Measurements from ENCODE around the gene FBXO21. TPM values are rescaled to one million over a fixed set of nuclear protein-coding genes. Genes with fewer than 3 reads are reported as not detected.

Gene FBXO21
- total and polyA plus RNA-seq, 9 donors: 47.8 to 287 (median 116) TPM

GRCh38 chr12:117120787-117121186, 69.5 kb downstream of the FBXO21 start:
- no peaks in the 10 kb centered on the region for H3K9me3 ChIP-seq
- no peak overlapping the region for H3K4me3 ChIP-seq
- no peaks in the 10 kb centered on the region for H3K4me1 ChIP-seq (ENCODE audit: insufficient read depth)
- H3K27ac ChIP-seq: no peak overlapping the region
- WGBS, 3 donors: 71 to 82% (median 74%) methylated on average over 9 of the region's 9 CpGs
- no peak for DNase-seq
- intact Hi-C loops (cut with DNase I): loop anchor here in 1 of 4 donors (5.0 kb wide), 1 partner anchor 93 kb away; no protein-coding TSS in a partner anchor
- no peaks in the 10 kb centered on the region for H3K27me3 ChIP-seq
- no peaks in the 10 kb centered on the region for H3K36me3 ChIP-seq
- no peak for TF ChIP-seq CTCF (IDR thresholded peaks at IDR 0.05)
- TF ChIP-seq POLR2A (IDR thresholded peaks at IDR 0.05): no peak
- TF ChIP-seq EP300 (IDR thresholded peaks at IDR 0.05): no peak

- no peak overlapping the region for H3K27ac ChIP-seq
- WGBS, 3 donors: 51 to 63% (median 61%) methylated on average over 6 of the region's 6 CpGs
- H3K4me1 ChIP-seq (ENCODE audit: insufficient read depth): no peaks in the 10 kb centered on the region
- no peak for DNase-seq
- H3K27me3 ChIP-seq: no peaks in the 10 kb centered on the region
- intact Hi-C loops (cut with DNase I): loop anchor here in 2 of 4 donors (5.0 to 10.0 kb wide), 2 partner anchors 92 to 95 kb away; no protein-coding TSS in a partner anchor
- H3K4me3 ChIP-seq: no peak overlapping the region
- H3K36me3 ChIP-seq: no peaks in the 10 kb centered on the region
- no peak for TF ChIP-seq POLR2A (IDR thresholded peaks at IDR 0.05)
- TF ChIP-seq EP300 (IDR thresholded peaks at IDR 0.05): no peak
- TF ChIP-seq CTCF (IDR thresholded peaks at IDR 0.05): peak in 1 of 3 donors; percentile 36
- no peaks in the 10 kb centered on the region for H3K9me3 ChIP-seq
Observed at GRCh38 chr12:117119592-117120198, 70.6 kb downstream of the FBXO21 start.

- intact Hi-C loops (cut with DNase I): loop anchor here in 1 of 4 donors (10.0 kb wide), 1 partner anchor 94 kb away; no protein-coding TSS in a partner anchor
- H3K27ac ChIP-seq: no peak overlapping the region
Observed at GRCh38 chr12:117118838-117119591, 71.3 kb downstream of the FBXO21 start.

More at GRCh38 chr12:117118838-117119591, 71.3 kb downstream of the FBXO21 start:
- Histone ChIP-seq H3K27me3 (no peaks in the 10 kb centered on the region), H3K4me1 (ENCODE audit: insufficient read depth) (no peaks in the 10 kb centered on the region), H3K4me3 (no peak overlapping the region), H3K36me3 (no peaks in the 10 kb centered on the region), H3K9me3 (no peaks in the 10 kb centered on the region)
- TF ChIP-seq CTCF (IDR thresholded peaks at IDR 0.05) (no peak), POLR2A (IDR thresholded peaks at IDR 0.05) (no peak), EP300 (IDR thresholded peaks at IDR 0.05) (no peak)
- 79 to 86% (median 79%) methylated on average over 18 of the region's 18 CpGs for WGBS, 3 donors
- DNase-seq: no peak
